ENCODE measurements around the gene ALG9.

ALG9 gene

GRCh38 chr11:111762981-111763643, 108.3 kb downstream of the ALG9 start:
- DNase-seq = no peak

- no peak for DNase-seq
Measured at GRCh38 chr11:111762526-111762925, 108.9 kb downstream of the ALG9 start.

- DNase-seq = no peak
Measured at GRCh38 chr11:111761036-111761435, 110.3 kb downstream of the ALG9 start.

- DNase-seq = no peak
Measured at GRCh38 chr11:111759778-111760407, 111.5 kb downstream of the ALG9 start.

DNA sequence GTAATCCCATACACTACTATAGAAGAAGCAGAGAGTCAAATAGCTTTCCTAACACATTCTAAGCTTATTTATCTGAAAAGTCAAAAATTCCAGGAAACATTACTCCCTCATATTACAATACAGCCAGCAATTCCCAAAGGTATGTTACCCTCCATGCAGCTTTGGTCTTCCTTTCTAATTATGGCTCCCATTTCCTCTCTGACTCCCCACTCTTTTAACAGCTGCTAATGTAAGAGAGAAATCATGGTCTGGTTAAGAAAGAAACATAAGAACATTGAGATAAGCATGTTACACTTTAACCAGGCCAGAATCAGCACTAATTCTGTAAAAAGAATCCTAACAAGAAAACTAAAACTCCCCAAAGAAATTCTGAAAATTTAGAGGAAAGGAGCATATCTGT, 112.0 kb downstream of the ALG9 start:
- DNase-seq = no peak

- DNase-seq = no peak
Measured at GRCh38 chr11:111756097-111756496, 115.3 kb downstream of the ALG9 start.

GRCh38 chr11:111749646-111750045, 121.7 kb downstream of the ALG9 start:
- DNase-seq = no peak

- DNase-seq = no peak
Measured at GRCh38 chr11:111748035-111748804, 123.2 kb downstream of the ALG9 start.

- DNase-seq = peak; percentile 60
Measured at GRCh38 chr11:111745719-111746504, 125.5 kb downstream of the ALG9 start.

GRCh38 chr11:111743700-111744099, 127.7 kb downstream of the ALG9 start:
- no peak for DNase-seq

- DNase-seq = no peak
Measured at GRCh38 chr11:111741751-111742150, 129.6 kb downstream of the ALG9 start.

DNA sequence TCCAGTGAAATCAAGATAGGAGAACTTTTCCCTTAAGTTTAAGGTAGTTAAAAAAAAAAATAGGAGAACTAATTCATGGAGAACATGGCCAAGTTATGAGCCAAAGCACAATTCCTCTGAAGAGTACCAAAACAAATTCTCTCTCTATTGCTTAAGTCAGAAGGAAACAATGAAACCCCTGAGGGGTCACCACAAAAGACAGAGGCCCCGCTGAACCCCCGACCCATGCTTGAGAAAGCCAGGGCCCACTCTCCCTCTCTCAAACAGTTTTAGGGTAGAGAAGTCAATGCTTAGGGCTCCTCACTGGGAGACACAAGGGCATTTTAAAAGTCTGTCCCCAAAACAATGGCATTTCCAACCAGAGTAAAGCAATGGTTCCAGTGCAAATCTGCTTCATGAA, 132.1 kb downstream of the ALG9 start:
- DNase-seq = no peak

GRCh38 chr11:111737444-111738210, 133.8 kb downstream of the ALG9 start:
- DNase-seq = no peak

DNA sequence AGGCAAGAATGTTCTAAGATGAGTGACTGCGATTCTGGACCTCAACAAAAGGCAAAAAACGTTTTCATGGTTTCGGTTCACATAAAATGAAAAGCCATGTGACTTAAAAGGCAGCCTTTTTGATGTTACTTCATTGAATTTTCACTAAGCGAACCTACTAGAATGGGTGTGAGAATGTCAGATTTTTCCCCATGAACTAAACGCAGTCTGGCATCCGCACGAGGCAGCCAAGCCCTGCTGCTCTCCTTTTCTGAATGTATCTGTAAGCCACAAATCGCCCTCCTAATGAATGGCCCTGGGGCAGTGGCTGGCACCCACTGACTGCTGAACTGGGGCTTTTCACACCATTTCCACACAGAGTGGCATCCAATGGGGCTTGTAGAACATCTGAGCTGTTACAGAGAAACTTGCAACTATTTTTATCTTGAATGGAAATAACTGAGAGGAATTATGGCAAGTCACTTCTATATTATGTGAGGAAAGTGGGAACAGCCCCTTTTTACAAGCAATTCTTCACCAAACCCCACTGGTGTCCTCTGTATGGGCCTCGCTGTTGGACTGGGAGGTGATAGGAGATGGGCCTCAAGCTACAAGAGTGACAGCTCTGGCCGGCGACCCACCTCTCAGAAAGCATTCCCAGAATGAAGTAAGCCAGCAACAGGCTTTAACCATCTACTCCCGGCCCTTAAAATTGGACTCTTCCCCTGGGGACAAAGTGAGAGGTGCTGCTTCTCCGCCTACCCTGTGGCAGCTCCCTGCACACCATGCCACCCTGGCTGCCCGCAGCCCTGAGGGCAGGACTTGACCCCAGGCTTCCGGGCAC, 134.5 kb downstream of the ALG9 start:
- no peak for DNase-seq

Measured in fibroblast of skin of right quadriceps (primary cell).